ENCODE results near the gene PORCN.
"Not testable (repeated sequence)": the region's sequence is repeated elsewhere in the genome, so short reads cannot be mapped to it uniquely, and the experiment has no call there.

Gene PORCN

GRCh38 chrX:48514126-48514806 is 5.5 kb downstream of the PORCN start:
- DNase-seq: no peak

GRCh38 chrX:48514868-48515460 is 6.2 kb downstream of the PORCN start:
- DNase-seq: no peak

GRCh38 chrX:48515842-48516241 is 7.0 kb downstream of the PORCN start:
- no peak for DNase-seq

- DNase-seq: no peak
These were observed 7.5 kb downstream of the PORCN start for GRCh38 chrX:48516285-48516684.

- DNase-seq: no peak
These were observed 8.2 kb downstream of the PORCN start for GRCh38 chrX:48516987-48517386.

- DNase-seq: not testable (repeated sequence)
These were observed 10.7 kb downstream of the PORCN start for GRCh38 chrX:48519481-48519880.

- no peak for DNase-seq
These were observed 11.7 kb downstream of the PORCN start for GRCh38 chrX:48520455-48520854.

GRCh38 chrX:48520976-48521352 is 12.2 kb downstream of the PORCN start:
- DNase-seq: no peak

- DNase-seq: peak; percentile 95
These were observed 12.8 kb downstream of the PORCN start, which contains the start of gene EBP for GRCh38 chrX:48521353-48522243. Gene EBP (plus strand): TSS chrX:48521808. CDS start chrX:48523772, 1,964 bp downstream.

- no peak for DNase-seq
These were observed 13.5 kb downstream of the PORCN start for GRCh38 chrX:48522291-48522690.

GRCh38 chrX:48523682-48524081 is 14.9 kb downstream of the PORCN start:
- DNase-seq: no peak

- not testable (repeated sequence) for DNase-seq
These were observed 17.1 kb downstream of the PORCN start for GRCh38 chrX:48525853-48526252.

- DNase-seq: no peak
These were observed 21.9 kb downstream of the PORCN start for GRCh38 chrX:48530736-48531135.

- DNase-seq: no peak
These were observed 22.7 kb downstream of the PORCN start for GRCh38 chrX:48531358-48531959.

GRCh38 chrX:48532161-48532560 is 23.4 kb downstream of the PORCN start:
- DNase-seq: no peak

- DNase-seq: no peak
These were observed 24.4 kb downstream of the PORCN start for GRCh38 chrX:48533165-48533564.

- no peak for DNase-seq
These were observed 30.0 kb downstream of the PORCN start for GRCh38 chrX:48538641-48539344.

- peak; percentile 97 for DNase-seq
These were observed 30.7 kb downstream of the PORCN start, which contains the start of gene TBC1D25 for GRCh38 chrX:48539345-48540027. Gene TBC1D25 (plus strand): TSS chrX:48539714. CDS start chrX:48539798, 84 bp downstream.

- no peak for DNase-seq
These were observed 31.2 kb downstream of the PORCN start for GRCh38 chrX:48540028-48540375.

- DNase-seq: no peak
These were observed 31.7 kb downstream of the PORCN start for GRCh38 chrX:48540480-48540879.

- no peak for DNase-seq
These were observed 32.5 kb downstream of the PORCN start for GRCh38 chrX:48541140-48541814.
